Panc1 (cell line): ENCODE data around the gene FBXW8. TPM values are rescaled to one million over a fixed set of nuclear protein-coding genes. Genes with fewer than 3 reads are reported as not detected.

Experiments
- ATAC-seq: fragments of 200-7000 bp; cut with Tn5 transposase; 2 replicates; pipeline ENCODE4 v1.9.1; 2020; ENCODE audit warnings: mild to moderate bottlenecking, moderate library complexity
- BruUV-seq: library from RNA; stranded (reverse); fragments of 400-500 nt; replicated peaks from 2 replicates; lab custom pipeline; 2021; lab: Mats Ljungman, UMichigan
- CTCF ChIA-PET: fragments of 300-600 bp; sonication (Branson Sonifier 250); formaldehyde crosslinking; loops from one replicate; lab custom pipeline; 2022; ENCODE audit warnings: antibody characterized with exemption; lab: Charles Lee
- POLR2A ChIA-PET: fragments of 300-600 bp; sonication (Branson Sonifier 250); formaldehyde crosslinking; loops from one replicate; lab custom pipeline; 2022; ENCODE audit warnings: antibody characterized with exemption; lab: Charles Lee
- DNase-seq: peaks from one replicate; pipeline ENCODE4 v3.0.0-alpha.2; 2010; ENCODE audit warnings: low read depth, low spot score
- H3K27ac ChIP-seq: 2 replicates; pipeline ENCODE4 v1.5.1; 2011; ENCODE audit warnings: mild to moderate bottlenecking, low read length, inconsistent platforms
- H3K27me3 ChIP-seq: fragments of 200-500 bp; sonication (Bioruptor generic); 2 replicates; pipeline ENCODE4 v1.6.0; 2014; ENCODE audit warnings: low read length, inconsistent platforms; ENCODE audit not compliant: control insufficient read depth, insufficient read depth
- H3K36me3 ChIP-seq: fragments of 200-500 bp; sonication (Bioruptor generic); 2 replicates; pipeline ENCODE4 v1.5.1; 2014; ENCODE audit warnings: inconsistent platforms, mild to moderate bottlenecking, low read length, moderate library complexity; ENCODE audit not compliant: control insufficient read depth, insufficient read depth
- H3K4me1 ChIP-seq: 2 replicates; pipeline ENCODE4 v1.5.1; 2011; ENCODE audit warnings: inconsistent platforms, mild to moderate bottlenecking, low read length, moderate library complexity; ENCODE audit not compliant: control insufficient read depth, insufficient read depth
- H3K4me3 ChIP-seq, 2 experiments: 2 replicates each; pipeline ENCODE4 v1.5.1; 2011 to 2012; ENCODE audit warnings: low read depth in 2 of 2, low read length in 2 of 2, mild to moderate bottlenecking in 2 of 2, inconsistent platforms in 1 of 2, moderate library complexity in 1 of 2
- H3K9me3 ChIP-seq: fragments of 200-500 bp; sonication (Bioruptor generic); 2 replicates; pipeline ENCODE4 v1.5.1; 2014; ENCODE audit warnings: low read depth, mild to moderate bottlenecking, inconsistent platforms, low read length, moderate library complexity; ENCODE audit not compliant: control insufficient read depth, insufficient read depth
- POLR2AphosphoS5 ChIP-seq: IDR thresholded peaks from 2 replicates; pipeline ENCODE4 v1.6.1; 2012; ENCODE audit warnings: mild to moderate bottlenecking, low read depth, low read length, moderate library complexity
- SIN3A ChIP-seq: IDR thresholded peaks from 2 replicates; pipeline ENCODE4 v1.6.1; 2012; ENCODE audit warnings: low read depth, mild to moderate bottlenecking, low read length, moderate library complexity, borderline replicate concordance; ENCODE audit not compliant: insufficient read depth
- TCF7L2 ChIP-seq: IDR thresholded peaks from 2 replicates; pipeline ENCODE4 v1.6.1; 2011; ENCODE audit warnings: mild to moderate bottlenecking, low read depth, low read length, inconsistent platforms
- in situ Hi-C: cut with HindIII; loops from 2 replicates; pipeline ENCODE4 v1.10.0; 2016; ENCODE audit warnings: low sequenced_read_pairs, low pct_unique_long_range_greater_than_20kb
- intact Hi-C: fragments of 100-400 bp; cut with micrococcal nuclease; formaldehyde crosslinking; loops from one replicate; pipeline ENCODE4 v1.10.0; 2022; ENCODE audit not compliant: unreplicated experiment
- total RNA-seq: library from RNA; stranded (reverse); gene quantifications from one replicate; pipeline ENCODE4 v1.2.1, GENCODE V29; 2021; ENCODE audit not compliant: unreplicated experiment
- TF ChIP-seq, protein P1 (sequence below), 2 experiments: IDR thresholded peaks; 2 replicates each; pipeline ENCODE4 v1.6.1; 2011 to 2012; ENCODE audit warnings: low read depth in 2 of 2, control low read depth in 1 of 2, low read length in 1 of 2, mild to moderate bottlenecking in 1 of 2, moderate library complexity in 1 of 2; ENCODE audit not compliant: insufficient read depth in 1 of 2
- TF ChIP-seq, protein P2 (sequence below): fragments of 450-650 bp; IDR thresholded peaks from 2 replicates; pipeline ENCODE4 v1.5.1; 2017; ENCODE audit warnings: mild to moderate bottlenecking

The FBXW8 gene
- total RNA-seq, 1 experiment from 2014 or later: 18.0 TPM

DNA sequence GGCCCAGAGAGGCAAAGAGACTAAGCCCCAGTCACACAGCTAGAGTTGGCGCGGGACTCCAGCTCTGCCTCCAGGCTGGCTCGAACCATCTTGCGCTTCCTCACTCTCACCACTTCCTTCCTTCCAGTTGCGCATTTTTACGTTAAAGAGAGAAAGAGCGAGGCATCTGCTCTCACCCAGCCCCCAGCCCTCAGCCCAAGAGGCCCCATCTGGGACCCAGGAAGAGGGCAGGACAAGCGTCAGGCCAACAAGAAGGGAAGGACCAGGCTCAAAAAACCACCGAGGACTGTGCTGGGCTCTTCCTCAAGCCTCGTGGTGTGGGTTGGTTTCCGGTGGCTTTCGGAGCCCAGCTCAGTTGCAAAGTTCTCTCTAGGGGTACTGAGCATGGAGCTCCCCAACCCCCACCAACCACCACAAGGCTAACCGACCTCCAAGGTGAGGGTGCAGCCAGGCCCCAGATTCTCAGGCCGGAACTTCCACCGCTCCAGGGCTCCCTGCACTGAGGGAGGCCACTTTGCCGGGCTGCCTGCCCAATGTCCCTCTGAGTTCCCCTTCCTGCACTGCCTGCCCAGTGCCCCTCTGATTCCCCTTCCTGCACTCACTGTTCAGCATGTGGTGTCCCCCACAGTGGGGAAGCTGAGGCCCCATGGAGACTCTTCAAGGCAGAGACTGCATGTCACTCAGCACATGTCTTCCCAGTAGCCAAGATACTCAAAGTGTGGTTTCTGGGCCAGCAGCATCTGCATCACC is 152.6 kb downstream of the FBXW8 start:
- DNase-seq (no peak), ATAC-seq (no peak)
- H3K36me3 ChIP-seq: no peaks in the 10 kb centered on the region
- TF ChIP-seq, protein P1, sequence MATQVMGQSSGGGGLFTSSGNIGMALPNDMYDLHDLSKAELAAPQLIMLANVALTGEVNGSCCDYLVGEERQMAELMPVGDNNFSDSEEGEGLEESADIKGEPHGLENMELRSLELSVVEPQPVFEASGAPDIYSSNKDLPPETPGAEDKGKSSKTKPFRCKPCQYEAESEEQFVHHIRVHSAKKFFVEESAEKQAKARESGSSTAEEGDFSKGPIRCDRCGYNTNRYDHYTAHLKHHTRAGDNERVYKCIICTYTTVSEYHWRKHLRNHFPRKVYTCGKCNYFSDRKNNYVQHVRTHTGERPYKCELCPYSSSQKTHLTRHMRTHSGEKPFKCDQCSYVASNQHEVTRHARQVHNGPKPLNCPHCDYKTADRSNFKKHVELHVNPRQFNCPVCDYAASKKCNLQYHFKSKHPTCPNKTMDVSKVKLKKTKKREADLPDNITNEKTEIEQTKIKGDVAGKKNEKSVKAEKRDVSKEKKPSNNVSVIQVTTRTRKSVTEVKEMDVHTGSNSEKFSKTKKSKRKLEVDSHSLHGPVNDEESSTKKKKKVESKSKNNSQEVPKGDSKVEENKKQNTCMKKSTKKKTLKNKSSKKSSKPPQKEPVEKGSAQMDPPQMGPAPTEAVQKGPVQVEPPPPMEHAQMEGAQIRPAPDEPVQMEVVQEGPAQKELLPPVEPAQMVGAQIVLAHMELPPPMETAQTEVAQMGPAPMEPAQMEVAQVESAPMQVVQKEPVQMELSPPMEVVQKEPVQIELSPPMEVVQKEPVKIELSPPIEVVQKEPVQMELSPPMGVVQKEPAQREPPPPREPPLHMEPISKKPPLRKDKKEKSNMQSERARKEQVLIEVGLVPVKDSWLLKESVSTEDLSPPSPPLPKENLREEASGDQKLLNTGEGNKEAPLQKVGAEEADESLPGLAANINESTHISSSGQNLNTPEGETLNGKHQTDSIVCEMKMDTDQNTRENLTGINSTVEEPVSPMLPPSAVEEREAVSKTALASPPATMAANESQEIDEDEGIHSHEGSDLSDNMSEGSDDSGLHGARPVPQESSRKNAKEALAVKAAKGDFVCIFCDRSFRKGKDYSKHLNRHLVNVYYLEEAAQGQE (IDR thresholded peaks at IDR 0.05; ENCODE audit: insufficient read depth in 1 of 2, low read depth in 2 of 2, low read length in 1 of 2): no peak
- TF ChIP-seq TCF7L2: no peak
- TF ChIP-seq, protein P2, sequence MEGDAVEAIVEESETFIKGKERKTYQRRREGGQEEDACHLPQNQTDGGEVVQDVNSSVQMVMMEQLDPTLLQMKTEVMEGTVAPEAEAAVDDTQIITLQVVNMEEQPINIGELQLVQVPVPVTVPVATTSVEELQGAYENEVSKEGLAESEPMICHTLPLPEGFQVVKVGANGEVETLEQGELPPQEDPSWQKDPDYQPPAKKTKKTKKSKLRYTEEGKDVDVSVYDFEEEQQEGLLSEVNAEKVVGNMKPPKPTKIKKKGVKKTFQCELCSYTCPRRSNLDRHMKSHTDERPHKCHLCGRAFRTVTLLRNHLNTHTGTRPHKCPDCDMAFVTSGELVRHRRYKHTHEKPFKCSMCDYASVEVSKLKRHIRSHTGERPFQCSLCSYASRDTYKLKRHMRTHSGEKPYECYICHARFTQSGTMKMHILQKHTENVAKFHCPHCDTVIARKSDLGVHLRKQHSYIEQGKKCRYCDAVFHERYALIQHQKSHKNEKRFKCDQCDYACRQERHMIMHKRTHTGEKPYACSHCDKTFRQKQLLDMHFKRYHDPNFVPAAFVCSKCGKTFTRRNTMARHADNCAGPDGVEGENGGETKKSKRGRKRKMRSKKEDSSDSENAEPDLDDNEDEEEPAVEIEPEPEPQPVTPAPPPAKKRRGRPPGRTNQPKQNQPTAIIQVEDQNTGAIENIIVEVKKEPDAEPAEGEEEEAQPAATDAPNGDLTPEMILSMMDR: no peak
- no peak for TF ChIP-seq POLR2AphosphoS5
- TF ChIP-seq SIN3A: no peak
- no peaks in the 10 kb centered on the region for H3K9me3 ChIP-seq
- ChIA-PET POLR2A (no interaction called here), CTCF (no interaction called here)
- no peak overlapping the region for H3K4me3 ChIP-seq
- BruUV-seq: no TSS peak
- H3K27ac ChIP-seq: no peak overlapping the region
- no peaks in the 10 kb centered on the region for H3K4me1 ChIP-seq
- intact Hi-C loops (no loop called here), in situ Hi-C loops (no loop called here)
- no peaks in the 10 kb centered on the region for H3K27me3 ChIP-seq

DNA sequence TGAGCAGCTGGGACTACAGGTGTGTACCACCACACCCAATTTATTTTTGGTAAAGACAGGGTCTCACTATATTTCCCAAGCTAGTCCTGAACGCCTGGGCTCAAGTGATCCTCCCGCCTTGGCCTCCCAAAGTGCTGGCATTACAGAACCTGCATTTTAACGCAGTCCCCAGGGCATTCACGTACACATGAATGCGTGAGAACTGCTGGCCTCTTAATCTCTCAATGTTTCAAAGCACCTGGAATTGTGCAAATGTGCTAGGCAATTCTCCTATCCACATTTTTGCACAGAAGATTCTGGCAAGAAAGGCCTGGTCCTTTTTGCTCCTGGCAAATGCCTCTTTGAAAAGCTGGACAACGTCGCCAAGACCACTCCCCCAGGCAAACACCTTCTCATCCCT is 153.3 kb downstream of the FBXW8 start:
- H3K27ac ChIP-seq: no peak overlapping the region
- H3K4me3 ChIP-seq: no peak overlapping the region
- in situ Hi-C loops: no loop called here
- ChIA-PET CTCF (no interaction called here), POLR2A (no interaction called here)
- no peaks in the 10 kb centered on the region for H3K36me3 ChIP-seq
- intact Hi-C loops: no loop called here
- no peak for ATAC-seq
- no peaks in the 10 kb centered on the region for H3K9me3 ChIP-seq
- no peak for DNase-seq
- no peaks in the 10 kb centered on the region for H3K4me1 ChIP-seq
- TF ChIP-seq, protein P1 (IDR thresholded peaks at IDR 0.05; ENCODE audit: insufficient read depth in 1 of 2, low read depth in 2 of 2, low read length in 1 of 2): no peak
- TF ChIP-seq POLR2AphosphoS5 (no peak), SIN3A (no peak), TCF7L2 (no peak)
- TF ChIP-seq, protein P2: no peak
- H3K27me3 ChIP-seq: no peaks in the 10 kb centered on the region
- no TSS peak for BruUV-seq
